ENCODE data around the gene C1QTNF6. TPM values are rescaled to one million over a fixed set of nuclear protein-coding genes. Genes with fewer than 3 reads are reported as not detected.

Gene C1QTNF6
- total RNA-seq, 1 experiment from 2014 or later, result 25.0 TPM

DNA sequence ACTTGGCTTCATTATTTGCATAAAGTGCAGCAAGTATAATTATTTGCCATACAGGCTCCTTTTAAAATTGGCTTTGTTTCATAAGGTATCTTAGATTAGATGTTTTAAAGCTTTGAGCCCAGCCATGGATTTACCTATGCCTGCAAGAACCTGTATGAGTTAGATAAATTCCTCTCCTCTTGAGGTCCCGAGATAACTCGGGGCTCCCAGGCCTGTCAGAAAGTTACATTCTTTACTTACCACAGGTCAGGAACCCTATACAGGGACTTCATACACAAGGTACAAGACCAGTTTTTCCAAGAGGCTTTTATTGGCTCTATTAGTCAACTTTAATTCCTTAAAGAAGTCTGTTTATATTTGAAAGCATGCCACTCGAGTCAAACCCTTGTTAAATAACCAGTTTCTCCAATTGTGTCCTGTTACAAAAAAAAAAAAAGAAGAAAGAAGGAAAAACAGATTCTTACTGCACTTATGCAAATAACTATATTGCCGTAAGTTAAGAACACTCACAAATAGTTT, 2.3 kb upstream of the C1QTNF6 start:
- no peaks in the 10 kb centered on the region for H3K27me3 ChIP-seq (ENCODE audit: control insufficient read depth, insufficient read depth, low read length)
- POLR2A ChIA-PET, result no interaction called here
- peak overlapping the region; percentile 94 for H3K27ac ChIP-seq (ENCODE audit: low read length)
- H3K4me3 ChIP-seq (ENCODE audit: low read depth in 2 of 2, low read length in 2 of 2), result no peak overlapping the region
- H3K36me3 ChIP-seq (ENCODE audit: control insufficient read depth, insufficient read depth, low read length), result no peaks in the 10 kb centered on the region
- intact Hi-C loops (cut with micrococcal nuclease; ENCODE audit: unreplicated experiment), result no loop called here
- no TSS peak for BruUV-seq (replicated peaks)
- ATAC-seq (no peak), DNase-seq (ENCODE audit: low read depth, low spot score) (no peak)
- TF ChIP-seq POLR2AphosphoS5 (IDR thresholded peaks at IDR 0.05; ENCODE audit: low read depth, low read length) (no peak), TCF7L2 (IDR thresholded peaks at IDR 0.05; ENCODE audit: low read depth, low read length) (no peak), SIN3A (IDR thresholded peaks at IDR 0.05; ENCODE audit: borderline replicate concordance, insufficient read depth, low read depth, low read length) (no peak)
- TF ChIP-seq, protein P1, sequence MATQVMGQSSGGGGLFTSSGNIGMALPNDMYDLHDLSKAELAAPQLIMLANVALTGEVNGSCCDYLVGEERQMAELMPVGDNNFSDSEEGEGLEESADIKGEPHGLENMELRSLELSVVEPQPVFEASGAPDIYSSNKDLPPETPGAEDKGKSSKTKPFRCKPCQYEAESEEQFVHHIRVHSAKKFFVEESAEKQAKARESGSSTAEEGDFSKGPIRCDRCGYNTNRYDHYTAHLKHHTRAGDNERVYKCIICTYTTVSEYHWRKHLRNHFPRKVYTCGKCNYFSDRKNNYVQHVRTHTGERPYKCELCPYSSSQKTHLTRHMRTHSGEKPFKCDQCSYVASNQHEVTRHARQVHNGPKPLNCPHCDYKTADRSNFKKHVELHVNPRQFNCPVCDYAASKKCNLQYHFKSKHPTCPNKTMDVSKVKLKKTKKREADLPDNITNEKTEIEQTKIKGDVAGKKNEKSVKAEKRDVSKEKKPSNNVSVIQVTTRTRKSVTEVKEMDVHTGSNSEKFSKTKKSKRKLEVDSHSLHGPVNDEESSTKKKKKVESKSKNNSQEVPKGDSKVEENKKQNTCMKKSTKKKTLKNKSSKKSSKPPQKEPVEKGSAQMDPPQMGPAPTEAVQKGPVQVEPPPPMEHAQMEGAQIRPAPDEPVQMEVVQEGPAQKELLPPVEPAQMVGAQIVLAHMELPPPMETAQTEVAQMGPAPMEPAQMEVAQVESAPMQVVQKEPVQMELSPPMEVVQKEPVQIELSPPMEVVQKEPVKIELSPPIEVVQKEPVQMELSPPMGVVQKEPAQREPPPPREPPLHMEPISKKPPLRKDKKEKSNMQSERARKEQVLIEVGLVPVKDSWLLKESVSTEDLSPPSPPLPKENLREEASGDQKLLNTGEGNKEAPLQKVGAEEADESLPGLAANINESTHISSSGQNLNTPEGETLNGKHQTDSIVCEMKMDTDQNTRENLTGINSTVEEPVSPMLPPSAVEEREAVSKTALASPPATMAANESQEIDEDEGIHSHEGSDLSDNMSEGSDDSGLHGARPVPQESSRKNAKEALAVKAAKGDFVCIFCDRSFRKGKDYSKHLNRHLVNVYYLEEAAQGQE (IDR thresholded peaks at IDR 0.05; ENCODE audit: insufficient read depth in 1 of 2, low read depth in 2 of 2, low read length in 1 of 2), result no peak
- TF ChIP-seq, protein P2, sequence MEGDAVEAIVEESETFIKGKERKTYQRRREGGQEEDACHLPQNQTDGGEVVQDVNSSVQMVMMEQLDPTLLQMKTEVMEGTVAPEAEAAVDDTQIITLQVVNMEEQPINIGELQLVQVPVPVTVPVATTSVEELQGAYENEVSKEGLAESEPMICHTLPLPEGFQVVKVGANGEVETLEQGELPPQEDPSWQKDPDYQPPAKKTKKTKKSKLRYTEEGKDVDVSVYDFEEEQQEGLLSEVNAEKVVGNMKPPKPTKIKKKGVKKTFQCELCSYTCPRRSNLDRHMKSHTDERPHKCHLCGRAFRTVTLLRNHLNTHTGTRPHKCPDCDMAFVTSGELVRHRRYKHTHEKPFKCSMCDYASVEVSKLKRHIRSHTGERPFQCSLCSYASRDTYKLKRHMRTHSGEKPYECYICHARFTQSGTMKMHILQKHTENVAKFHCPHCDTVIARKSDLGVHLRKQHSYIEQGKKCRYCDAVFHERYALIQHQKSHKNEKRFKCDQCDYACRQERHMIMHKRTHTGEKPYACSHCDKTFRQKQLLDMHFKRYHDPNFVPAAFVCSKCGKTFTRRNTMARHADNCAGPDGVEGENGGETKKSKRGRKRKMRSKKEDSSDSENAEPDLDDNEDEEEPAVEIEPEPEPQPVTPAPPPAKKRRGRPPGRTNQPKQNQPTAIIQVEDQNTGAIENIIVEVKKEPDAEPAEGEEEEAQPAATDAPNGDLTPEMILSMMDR (IDR thresholded peaks at IDR 0.05), result no peak
- CTCF ChIA-PET, result no interaction called here
- no peaks in the 10 kb centered on the region for H3K9me3 ChIP-seq (ENCODE audit: control insufficient read depth, insufficient read depth, low read depth, low read length)
- in situ Hi-C loops (cut with HindIII; ENCODE audit: low pct_unique_long_range_greater_than_20kb, low sequenced_read_pairs), result no loop called here
- peaks cover 78% of the 10 kb centered on the region for H3K4me1 ChIP-seq (ENCODE audit: control insufficient read depth, insufficient read depth, low read length)

DNA sequence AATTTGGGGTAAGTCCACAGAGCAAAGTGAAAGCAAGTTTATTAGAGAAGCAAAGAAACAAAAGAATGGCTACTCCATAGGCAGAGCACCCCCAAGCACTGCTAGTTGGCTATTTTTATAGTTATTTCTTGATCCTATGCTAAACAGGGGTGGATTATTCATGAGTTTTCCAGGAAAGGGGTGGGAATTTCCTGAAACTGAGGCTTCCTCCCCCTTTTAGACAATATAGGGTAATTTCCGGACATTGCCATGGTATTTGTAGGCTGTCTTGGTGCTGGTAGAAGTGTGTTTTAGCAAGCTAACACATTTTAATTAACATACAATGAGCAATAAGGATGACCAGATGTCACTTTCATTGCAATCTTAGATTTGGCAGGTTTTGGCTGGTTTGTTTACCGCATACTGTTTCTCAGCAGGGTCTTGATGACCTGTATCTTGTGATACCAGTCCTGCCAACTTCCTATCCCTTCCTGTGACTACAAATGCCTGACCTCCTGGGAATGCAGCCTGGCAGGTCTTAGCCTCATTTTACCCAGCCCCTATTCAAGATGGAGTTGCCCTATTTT, 937 bp upstream of the C1QTNF6 start:
- H3K27me3 ChIP-seq (ENCODE audit: control insufficient read depth, insufficient read depth, low read length), result no peaks in the 10 kb centered on the region
- ATAC-seq (no peak), DNase-seq (ENCODE audit: low read depth, low spot score) (no peak)
- no peaks in the 10 kb centered on the region for H3K36me3 ChIP-seq (ENCODE audit: control insufficient read depth, insufficient read depth, low read length)
- TF ChIP-seq, protein P2 (IDR thresholded peaks at IDR 0.05), result no peak
- TF ChIP-seq TCF7L2 (IDR thresholded peaks at IDR 0.05; ENCODE audit: low read depth, low read length) (no peak), POLR2AphosphoS5 (IDR thresholded peaks at IDR 0.05; ENCODE audit: low read depth, low read length) (no peak), SIN3A (IDR thresholded peaks at IDR 0.05; ENCODE audit: borderline replicate concordance, insufficient read depth, low read depth, low read length) (no peak)
- TF ChIP-seq, protein P1 (IDR thresholded peaks at IDR 0.05; ENCODE audit: insufficient read depth in 1 of 2, low read depth in 2 of 2, low read length in 1 of 2), result no peak
- H3K27ac ChIP-seq (ENCODE audit: low read length), result peak overlapping the region; percentile 94
- peak overlapping the region; percentile 49 to 64; a peak in 2 of 4 replicates for H3K4me3 ChIP-seq (ENCODE audit: low read depth in 2 of 2, low read length in 2 of 2)
- no TSS peak for BruUV-seq (replicated peaks)
- peaks cover 67% of the 10 kb centered on the region for H3K4me1 ChIP-seq (ENCODE audit: control insufficient read depth, insufficient read depth, low read length)
- POLR2A ChIA-PET, result no interaction called here
- no peaks in the 10 kb centered on the region for H3K9me3 ChIP-seq (ENCODE audit: control insufficient read depth, insufficient read depth, low read depth, low read length)
- CTCF ChIA-PET, result no interaction called here
- in situ Hi-C loops (cut with HindIII; ENCODE audit: low pct_unique_long_range_greater_than_20kb, low sequenced_read_pairs), result no loop called here
- intact Hi-C loops (cut with micrococcal nuclease; ENCODE audit: unreplicated experiment), result no loop called here

All from Panc1 (cell line).